HG02970 (cell line): ENCODE data around the gene TMEM30B.
"Not testable (repeated sequence)": the region's sequence is repeated elsewhere in the genome, so short reads cannot be mapped to it uniquely, and the experiment has no call there.

ENCODE experiments used
- ATAC-seq: cut with Tn5 transposase; IDR thresholded peaks from one replicate; pipeline ENCODE4 v1.9.1; 2021; ENCODE audit warnings: mild to moderate bottlenecking, moderate library complexity, moderate number of reproducible peaks; ENCODE audit not compliant: unreplicated experiment, low FRiP score

The TMEM30B gene

DNA sequence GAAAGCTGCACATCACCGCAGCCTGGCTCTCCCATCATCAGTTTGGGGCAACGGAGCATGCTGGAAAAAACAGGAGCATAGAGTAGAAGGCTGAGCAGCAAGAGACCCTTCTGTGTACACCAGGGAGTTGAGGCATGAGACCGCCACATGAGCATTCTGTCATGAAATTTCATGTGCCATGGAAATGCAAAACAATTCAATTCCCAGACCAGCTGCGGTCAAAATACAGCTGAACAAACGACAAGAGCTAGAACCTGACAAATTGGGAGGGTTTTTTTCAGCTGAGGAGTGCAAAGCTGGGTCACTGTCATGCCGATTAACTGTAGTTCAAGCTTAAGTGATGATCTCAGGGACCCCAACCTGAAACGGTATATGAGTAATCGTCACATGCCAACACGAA is 37.1 kb downstream of the TMEM30B start:
- ATAC-seq = no peak

DNA sequence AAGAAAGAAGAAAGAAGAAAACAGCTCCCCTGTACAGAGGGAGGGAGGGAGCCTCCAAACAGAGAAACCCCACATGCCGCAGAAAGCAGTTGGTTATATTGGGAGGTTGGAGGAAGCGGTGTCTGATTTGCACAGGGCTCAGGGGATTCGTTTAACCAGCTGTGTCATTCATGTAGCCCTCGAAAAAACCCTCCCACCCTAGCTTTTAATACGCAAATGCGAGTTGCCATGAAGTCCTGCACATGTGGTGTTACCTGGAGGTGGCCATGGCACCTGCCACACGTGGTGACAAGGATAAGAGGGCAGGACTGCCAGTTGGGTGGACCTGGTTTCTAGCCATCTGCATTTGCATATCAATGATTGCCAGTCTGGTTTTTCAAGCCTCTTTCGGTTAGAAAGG is 40.9 kb downstream of the TMEM30B start:
- ATAC-seq = no peak

DNA sequence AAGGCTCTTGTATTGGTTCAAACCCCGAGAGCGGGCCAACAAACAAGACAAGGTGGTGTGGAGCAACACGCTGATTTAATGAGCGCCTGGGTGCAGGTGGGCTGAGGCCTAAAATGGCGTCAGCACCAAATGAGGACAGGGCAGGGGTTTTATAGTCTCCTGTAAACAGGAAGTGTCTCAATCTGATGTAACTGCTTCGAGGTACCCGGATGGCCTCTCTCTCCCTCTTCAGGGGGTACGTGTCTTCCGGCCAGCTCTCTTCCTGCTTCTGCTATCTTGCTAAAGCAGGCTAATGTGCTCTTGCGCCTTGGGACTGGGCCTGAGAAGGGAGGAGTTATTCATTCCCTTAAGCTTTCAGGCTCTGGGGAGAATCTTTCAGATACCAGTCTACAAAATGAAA is 41.9 kb downstream of the TMEM30B start:
- not testable (repeated sequence) for ATAC-seq

- no peak for ATAC-seq
Observed at GRCh38 chr14:61238611-61239245, 42.4 kb downstream of the TMEM30B start.

GRCh38 chr14:61234215-61234916 is 46.8 kb downstream of the TMEM30B start:
- ATAC-seq = no peak

- ATAC-seq = no peak
Observed at GRCh38 chr14:61233436-61233956, 47.6 kb downstream of the TMEM30B start.

- ATAC-seq = no peak
Observed at GRCh38 chr14:61231810-61232209, 49.3 kb downstream of the TMEM30B start.

GRCh38 chr14:61229981-61230380 is 51.2 kb downstream of the TMEM30B start:
- no peak for ATAC-seq

DNA sequence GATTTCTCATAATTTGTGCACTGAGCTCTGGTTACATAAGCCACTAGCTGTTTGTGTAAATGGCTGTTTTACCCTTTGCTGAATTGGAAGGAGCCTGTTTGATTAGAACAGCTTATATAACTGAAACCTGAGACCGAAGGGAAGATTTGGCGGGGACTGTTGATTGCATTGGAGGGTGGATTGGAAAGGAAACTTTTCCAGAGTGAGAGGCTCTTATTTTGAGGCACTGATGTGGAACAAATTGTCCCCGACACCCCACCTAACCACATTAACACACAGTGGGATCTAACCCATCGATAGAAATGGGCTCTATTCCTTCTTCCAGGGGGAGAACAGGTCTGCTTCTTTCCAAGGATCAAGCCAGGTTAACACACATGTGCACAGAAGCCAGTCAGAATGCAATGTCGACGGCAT is 51.7 kb downstream of the TMEM30B start:
- ATAC-seq = no peak

- ATAC-seq = no peak
Observed at GRCh38 chr14:61227884-61228591, 53.1 kb downstream of the TMEM30B start.
